A549 treated with Hydrocortisone at 1 μM for 4 hours (cell line): Measurements from ENCODE around the gene TET1. TPM values are rescaled to one million over a fixed set of nuclear protein-coding genes. Genes with fewer than 3 reads are reported as not detected.

Source experiments
- total RNA-seq: library from RNA; stranded (reverse); fragments of 200-300 nt; extraction: Qiagen RNA extraction; gene quantifications from 5 replicates; pipeline ENCODE4 v1.2.3, GENCODE V29; 2022

Gene TET1
- total RNA-seq: 0.43 to 0.90 TPM (median 0.55 TPM) in 5 replicates

DNA sequence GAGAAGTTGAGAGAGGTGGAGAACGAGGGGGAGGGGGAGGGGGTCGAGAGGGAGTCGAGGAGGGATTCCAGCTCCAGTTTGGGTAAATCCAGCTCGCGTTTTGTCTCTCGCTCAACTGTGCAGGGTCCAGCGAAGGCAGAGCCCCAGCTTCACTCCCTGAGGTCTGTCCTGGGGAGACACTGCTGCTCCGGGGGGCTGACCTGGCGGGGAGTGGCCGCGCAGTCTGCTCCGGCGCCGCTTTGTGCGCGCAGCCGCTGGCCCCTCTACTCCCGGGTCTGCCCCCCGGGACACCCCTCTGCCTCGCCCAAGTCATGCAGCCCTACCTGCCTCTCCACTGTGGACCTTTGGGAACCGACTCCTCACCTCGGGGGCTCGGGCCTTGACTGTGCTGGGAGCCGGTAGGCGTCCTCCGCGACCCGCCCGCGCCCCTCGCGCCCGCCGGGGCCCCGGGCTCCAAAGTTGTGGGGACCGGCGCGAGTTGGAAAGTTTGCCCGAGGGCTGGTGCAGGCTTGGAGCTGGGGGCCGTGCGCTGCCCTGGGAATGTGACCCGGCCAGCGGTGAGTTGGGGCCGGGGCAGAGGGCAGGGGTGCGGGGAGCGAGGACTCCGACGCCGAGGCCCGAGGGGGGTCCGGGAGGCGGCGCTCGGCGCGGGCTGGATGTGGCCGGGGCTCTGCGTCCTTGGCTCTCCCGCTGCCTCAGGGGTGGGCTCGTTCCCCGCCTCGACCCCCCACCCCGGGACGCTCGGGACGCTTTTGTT lies at the start of gene TET1:
Gene TET1 (plus strand): TSS at position 152 of the 757 bp plus-strand sequence. CDS start 12,002 bp downstream, outside the sequence.

DNA sequence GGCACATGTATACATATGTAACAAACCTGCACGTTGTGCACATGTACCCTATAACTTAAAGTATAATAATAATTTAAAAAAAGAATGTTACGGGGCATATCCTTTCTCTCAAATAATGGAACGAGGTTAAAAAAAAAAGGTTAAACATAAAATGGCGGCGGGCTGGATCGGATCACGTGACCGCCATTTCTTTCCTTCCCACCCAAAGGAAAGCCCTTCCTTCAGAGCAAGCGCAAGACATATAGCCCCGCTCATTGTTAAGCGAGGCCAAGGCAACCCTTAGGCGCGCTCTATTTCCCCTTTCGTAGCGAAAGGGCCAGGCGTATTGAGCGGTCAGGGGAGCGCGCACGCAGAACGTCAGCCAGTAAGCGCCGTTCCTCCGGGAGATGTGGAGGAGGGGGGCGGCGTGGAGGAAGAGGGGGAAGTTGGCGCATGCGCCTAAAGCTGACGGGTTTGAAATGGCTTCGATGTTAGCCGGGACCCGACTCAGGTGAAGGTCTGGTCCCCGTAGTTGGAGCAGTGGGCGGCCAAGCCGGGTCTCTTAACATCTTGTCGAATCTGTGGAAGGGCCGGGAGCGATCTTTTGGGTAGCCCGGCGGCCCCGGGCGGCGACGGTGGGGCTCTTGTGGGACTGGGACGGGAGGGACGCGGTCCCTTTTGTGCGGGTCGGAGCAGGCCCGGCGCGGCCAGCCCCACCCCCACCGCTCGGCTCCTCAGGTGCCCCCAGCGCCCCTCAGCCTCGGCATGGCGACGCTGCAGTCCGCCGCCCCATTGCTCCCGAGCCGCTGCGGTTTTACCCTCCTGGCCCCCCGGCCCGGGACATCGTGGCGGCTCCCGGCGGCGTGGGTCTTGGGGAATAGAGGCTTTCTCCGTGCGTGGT lies 160.9 kb downstream of the TET1 start, which contains the start of gene CCAR1:
Gene CCAR1 (plus strand): TSS at position 447 of the 880 bp plus-strand sequence. CDS start 1,266 bp downstream, outside the sequence.

Other genes starting within 250 kb of the TET1 start
- gene HNRNPH3, start 228.3 kb upstream of the TET1 start, total RNA-seq: 166 to 288 TPM (median 182 TPM) in 5 replicates
- gene PBLD, start 227.4 kb upstream of the TET1 start, total RNA-seq: 2.6 to 4.0 TPM (median 3.3 TPM) in 5 replicates
- 7.1 to 10.0 TPM (median 8.7 TPM) in 5 replicates for gene RUFY2, start 153.1 kb upstream of the TET1 start, total RNA-seq
- gene DNA2, start 88.4 kb upstream of the TET1 start, total RNA-seq: 7.7 to 12.0 TPM (median 9.7 TPM) in 5 replicates
- gene SLC25A16, start 32.8 kb upstream of the TET1 start, total RNA-seq: 16.2 to 19.5 TPM (median 19.4 TPM) in 5 replicates
- gene CCAR1, start 160.9 kb downstream of the TET1 start, total RNA-seq: 57.3 to 72.1 TPM (median 60.8 TPM) in 5 replicates